ENCODE results near the gene TMX3. TPM values are rescaled to one million over a fixed set of nuclear protein-coding genes. Genes with fewer than 3 reads are reported as not detected.

Gene TMX3
- polyA plus RNA-seq, 1 donor from 2014 or later = 158 TPM

DNA sequence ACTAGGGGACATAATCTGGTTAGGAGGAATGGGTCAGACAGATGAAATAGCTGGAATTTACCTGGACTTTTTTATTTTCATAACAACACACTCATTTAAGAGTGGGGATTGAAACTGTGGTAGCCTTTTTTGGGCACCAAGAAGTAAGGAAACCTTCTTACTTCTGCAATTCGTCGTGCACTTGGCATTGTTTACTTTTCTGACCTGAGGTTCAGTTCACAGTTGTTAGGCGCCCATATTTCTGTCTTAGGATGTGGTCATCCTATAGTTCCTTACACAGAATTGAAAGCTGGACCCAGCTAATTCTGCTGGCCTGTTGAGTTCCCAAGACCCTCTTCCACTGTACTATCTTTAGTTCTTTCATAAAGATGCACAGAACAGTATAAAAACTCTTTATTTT is 72.9 kb downstream of the TMX3 start:
- Histone ChIP-seq H3K9ac (ENCODE audit: low read length) (no peak overlapping the region), H3F3A (ENCODE audit: insufficient read depth, low read length, poor library complexity, severe bottlenecking) (no peaks in the 10 kb centered on the region), H3K4me3 (ENCODE audit: low read length) (no peak overlapping the region), H2AFZ (ENCODE audit: low read depth, low read length) (no peak overlapping the region), H3K79me2 (replicated peaks; ENCODE audit: insufficient read depth, low read length) (no peaks in the 10 kb centered on the region), H3K27ac (ENCODE audit: low read length) (no peak overlapping the region), H4K20me1 (ENCODE audit: insufficient read depth) (no peaks in the 10 kb centered on the region), H3K9me3 (ENCODE audit: low read length) (no peaks in the 10 kb centered on the region), H3K4me2 (ENCODE audit: low read length) (no peak overlapping the region), H3K36me3 (ENCODE audit: insufficient read depth, low read length) (no peaks in the 10 kb centered on the region), H3K9me2 (ENCODE audit: insufficient read depth, low read length) (no peaks in the 10 kb centered on the region), H3K27me3 (ENCODE audit: insufficient read depth, low read depth, low read length) (no peaks in the 10 kb centered on the region)
- TF ChIP-seq, protein P1, sequence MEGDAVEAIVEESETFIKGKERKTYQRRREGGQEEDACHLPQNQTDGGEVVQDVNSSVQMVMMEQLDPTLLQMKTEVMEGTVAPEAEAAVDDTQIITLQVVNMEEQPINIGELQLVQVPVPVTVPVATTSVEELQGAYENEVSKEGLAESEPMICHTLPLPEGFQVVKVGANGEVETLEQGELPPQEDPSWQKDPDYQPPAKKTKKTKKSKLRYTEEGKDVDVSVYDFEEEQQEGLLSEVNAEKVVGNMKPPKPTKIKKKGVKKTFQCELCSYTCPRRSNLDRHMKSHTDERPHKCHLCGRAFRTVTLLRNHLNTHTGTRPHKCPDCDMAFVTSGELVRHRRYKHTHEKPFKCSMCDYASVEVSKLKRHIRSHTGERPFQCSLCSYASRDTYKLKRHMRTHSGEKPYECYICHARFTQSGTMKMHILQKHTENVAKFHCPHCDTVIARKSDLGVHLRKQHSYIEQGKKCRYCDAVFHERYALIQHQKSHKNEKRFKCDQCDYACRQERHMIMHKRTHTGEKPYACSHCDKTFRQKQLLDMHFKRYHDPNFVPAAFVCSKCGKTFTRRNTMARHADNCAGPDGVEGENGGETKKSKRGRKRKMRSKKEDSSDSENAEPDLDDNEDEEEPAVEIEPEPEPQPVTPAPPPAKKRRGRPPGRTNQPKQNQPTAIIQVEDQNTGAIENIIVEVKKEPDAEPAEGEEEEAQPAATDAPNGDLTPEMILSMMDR (IDR thresholded peaks at IDR 0.05; ENCODE audit: poor library complexity, severe bottlenecking) = no peak
- TF ChIP-seq SMC3 (conservative IDR thresholded peaks at IDR 0.05; ENCODE audit: poor library complexity) (no peak), MXI1 (conservative IDR thresholded peaks at IDR 0.05; ENCODE audit: poor library complexity, severe bottlenecking) (no peak), RAD21 (conservative IDR thresholded peaks at IDR 0.05) (no peak), TAF1 (IDR thresholded peaks at IDR 0.05; ENCODE audit: low read depth) (no peak), EP300 (conservative IDR thresholded peaks at IDR 0.05; ENCODE audit: poor library complexity, severe bottlenecking) (no peak), EZH2 (IDR thresholded peaks at IDR 0.05; ENCODE audit: borderline replicate concordance, insufficient read depth, low read length, poor library complexity, severe bottlenecking) (no peak), POLR2AphosphoS5 (IDR thresholded peaks at IDR 0.05) (no peak)
- TF ChIP-seq, protein P2, sequence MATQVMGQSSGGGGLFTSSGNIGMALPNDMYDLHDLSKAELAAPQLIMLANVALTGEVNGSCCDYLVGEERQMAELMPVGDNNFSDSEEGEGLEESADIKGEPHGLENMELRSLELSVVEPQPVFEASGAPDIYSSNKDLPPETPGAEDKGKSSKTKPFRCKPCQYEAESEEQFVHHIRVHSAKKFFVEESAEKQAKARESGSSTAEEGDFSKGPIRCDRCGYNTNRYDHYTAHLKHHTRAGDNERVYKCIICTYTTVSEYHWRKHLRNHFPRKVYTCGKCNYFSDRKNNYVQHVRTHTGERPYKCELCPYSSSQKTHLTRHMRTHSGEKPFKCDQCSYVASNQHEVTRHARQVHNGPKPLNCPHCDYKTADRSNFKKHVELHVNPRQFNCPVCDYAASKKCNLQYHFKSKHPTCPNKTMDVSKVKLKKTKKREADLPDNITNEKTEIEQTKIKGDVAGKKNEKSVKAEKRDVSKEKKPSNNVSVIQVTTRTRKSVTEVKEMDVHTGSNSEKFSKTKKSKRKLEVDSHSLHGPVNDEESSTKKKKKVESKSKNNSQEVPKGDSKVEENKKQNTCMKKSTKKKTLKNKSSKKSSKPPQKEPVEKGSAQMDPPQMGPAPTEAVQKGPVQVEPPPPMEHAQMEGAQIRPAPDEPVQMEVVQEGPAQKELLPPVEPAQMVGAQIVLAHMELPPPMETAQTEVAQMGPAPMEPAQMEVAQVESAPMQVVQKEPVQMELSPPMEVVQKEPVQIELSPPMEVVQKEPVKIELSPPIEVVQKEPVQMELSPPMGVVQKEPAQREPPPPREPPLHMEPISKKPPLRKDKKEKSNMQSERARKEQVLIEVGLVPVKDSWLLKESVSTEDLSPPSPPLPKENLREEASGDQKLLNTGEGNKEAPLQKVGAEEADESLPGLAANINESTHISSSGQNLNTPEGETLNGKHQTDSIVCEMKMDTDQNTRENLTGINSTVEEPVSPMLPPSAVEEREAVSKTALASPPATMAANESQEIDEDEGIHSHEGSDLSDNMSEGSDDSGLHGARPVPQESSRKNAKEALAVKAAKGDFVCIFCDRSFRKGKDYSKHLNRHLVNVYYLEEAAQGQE (IDR thresholded peaks at IDR 0.05; ENCODE audit: borderline replicate concordance) = no peak

DNA sequence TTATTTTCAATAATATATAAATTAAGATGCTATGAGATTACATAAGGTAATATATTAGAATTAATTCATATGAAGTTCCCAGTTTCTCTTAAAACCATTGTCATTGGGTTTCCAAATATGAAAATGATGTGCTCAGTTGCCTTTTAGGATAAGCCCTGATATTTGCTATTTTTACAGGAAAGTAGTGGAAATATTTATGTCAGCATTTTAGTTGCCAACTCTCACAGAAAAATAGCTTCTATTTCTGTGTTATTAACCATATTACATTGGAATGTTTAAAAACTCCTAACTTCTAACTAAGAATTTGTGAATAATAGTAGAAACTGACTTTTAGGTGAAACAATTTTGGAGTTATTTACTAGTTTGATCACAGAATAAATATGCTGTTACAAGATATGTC is 74.0 kb downstream of the TMX3 start:
- no peak overlapping the region for H3K27ac ChIP-seq (ENCODE audit: low read length)
- H3K9me2 ChIP-seq (ENCODE audit: insufficient read depth, low read length) = no peaks in the 10 kb centered on the region
- no peaks in the 10 kb centered on the region for H3K79me2 ChIP-seq (replicated peaks; ENCODE audit: insufficient read depth, low read length)
- H3K9ac ChIP-seq (ENCODE audit: low read length) = no peak overlapping the region
- no peaks in the 10 kb centered on the region for H3K27me3 ChIP-seq (ENCODE audit: insufficient read depth, low read depth, low read length)
- H3F3A ChIP-seq (ENCODE audit: insufficient read depth, low read length, poor library complexity, severe bottlenecking) = no peaks in the 10 kb centered on the region
- H3K9me3 ChIP-seq (ENCODE audit: low read length) = no peaks in the 10 kb centered on the region
- no peak overlapping the region for H2AFZ ChIP-seq (ENCODE audit: low read depth, low read length)
- no peak overlapping the region for H3K4me3 ChIP-seq (ENCODE audit: low read length)
- no peaks in the 10 kb centered on the region for H4K20me1 ChIP-seq (ENCODE audit: insufficient read depth)
- TF ChIP-seq EP300 (conservative IDR thresholded peaks at IDR 0.05; ENCODE audit: poor library complexity, severe bottlenecking) = no peak
- no peak for TF ChIP-seq SMC3 (conservative IDR thresholded peaks at IDR 0.05; ENCODE audit: poor library complexity)
- no peak for TF ChIP-seq EZH2 (IDR thresholded peaks at IDR 0.05; ENCODE audit: borderline replicate concordance, insufficient read depth, low read length, poor library complexity, severe bottlenecking)
- TF ChIP-seq, protein P2 (IDR thresholded peaks at IDR 0.05; ENCODE audit: borderline replicate concordance) = no peak
- TF ChIP-seq POLR2AphosphoS5 (IDR thresholded peaks at IDR 0.05) = no peak
- no peak for TF ChIP-seq MXI1 (conservative IDR thresholded peaks at IDR 0.05; ENCODE audit: poor library complexity, severe bottlenecking)
- TF ChIP-seq TAF1 (IDR thresholded peaks at IDR 0.05; ENCODE audit: low read depth) = no peak
- no peak for TF ChIP-seq RAD21 (conservative IDR thresholded peaks at IDR 0.05)
- TF ChIP-seq, protein P1 (IDR thresholded peaks at IDR 0.05; ENCODE audit: poor library complexity, severe bottlenecking) = no peak
- H3K4me2 ChIP-seq (ENCODE audit: low read length) = no peak overlapping the region
- H3K36me3 ChIP-seq (ENCODE audit: insufficient read depth, low read length) = no peaks in the 10 kb centered on the region
